NCI-H526 (cell line): ENCODE results near the gene ADAMTSL2.

Experiments
- DNase-seq, 2 experiments: peaks; one replicate each; lab custom pipeline; 2025; lab: John Stamatoyannopoulos, UW

Gene ADAMTSL2

GRCh38 chr9:133499892-133500270 lies 34.6 kb upstream of the ADAMTSL2 start:
- DNase-seq: no peak

- no peak for DNase-seq
These were observed 32.4 kb upstream of the ADAMTSL2 start for GRCh38 chr9:133502112-133502511.

- DNase-seq: no peak
These were observed 29.2 kb upstream of the ADAMTSL2 start for GRCh38 chr9:133505186-133505830.

GRCh38 chr9:133505901-133506652 lies 28.4 kb upstream of the ADAMTSL2 start:
- DNase-seq: no peak

- no peak for DNase-seq
These were observed 27.9 kb upstream of the ADAMTSL2 start for GRCh38 chr9:133506653-133507038.

- no peak for DNase-seq
These were observed 27.1 kb upstream of the ADAMTSL2 start for GRCh38 chr9:133507246-133507965.

GRCh38 chr9:133508046-133508445 lies 26.5 kb upstream of the ADAMTSL2 start:
- DNase-seq: no peak

GRCh38 chr9:133509179-133510083 lies 25.1 kb upstream of the ADAMTSL2 start:
- peak in 1 of 2 experiments; percentile 26 for DNase-seq

- DNase-seq: no peak
These were observed 23.5 kb upstream of the ADAMTSL2 start for GRCh38 chr9:133510926-133511505.

- DNase-seq: no peak
These were observed 22.9 kb upstream of the ADAMTSL2 start for GRCh38 chr9:133511607-133512006.

GRCh38 chr9:133512253-133513213 lies 22.0 kb upstream of the ADAMTSL2 start:
- no peak for DNase-seq

- no peak for DNase-seq
These were observed 21.0 kb upstream of the ADAMTSL2 start for GRCh38 chr9:133513214-133514100.

GRCh38 chr9:133514460-133515239 lies 19.9 kb upstream of the ADAMTSL2 start:
- no peak for DNase-seq

GRCh38 chr9:133515240-133515610 lies 19.3 kb upstream of the ADAMTSL2 start:
- DNase-seq: no peak

GRCh38 chr9:133515615-133516255 lies 18.8 kb upstream of the ADAMTSL2 start:
- DNase-seq: no peak

- no peak for DNase-seq
These were observed 18.1 kb upstream of the ADAMTSL2 start for GRCh38 chr9:133516256-133516960.

- no peak for DNase-seq
These were observed 17.5 kb upstream of the ADAMTSL2 start for GRCh38 chr9:133516961-133517350.
